HepG2 (cell line): Measurements from ENCODE around the gene DDIAS. TPM values are rescaled to one million over a fixed set of nuclear protein-coding genes. Genes with fewer than 3 reads are reported as not detected.

Source experiments
- ELF1 ChIP-seq: sonication (generic); formaldehyde crosslinking; IDR thresholded peaks from 2 replicates; pipeline ENCODE4 v1.4.0; 2020; ENCODE audit warnings: missing genetic modification reagents
- HCFC1 ChIP-seq: fragments of 150-350 bp; IDR thresholded peaks from 2 replicates; pipeline ENCODE4 v1.6.1; 2014; ENCODE audit warnings: low read depth, low read length
- MIER2 ChIP-seq: IDR thresholded peaks from 2 replicates; pipeline ENCODE4 v1.6.1; 2016; ENCODE audit warnings: missing biosample characterization, missing genetic modification reagents
- NFE2L1 ChIP-seq: sonication (generic); formaldehyde crosslinking; IDR thresholded peaks from 2 replicates; pipeline ENCODE4 v1.4.0; 2020; ENCODE audit warnings: missing genetic modification reagents, mild to moderate bottlenecking, borderline replicate concordance
- NR2F2 ChIP-seq: IDR thresholded peaks from 2 replicates; pipeline ENCODE4 v1.6.1; 2012; ENCODE audit warnings: low read depth, inconsistent platforms, borderline replicate concordance
- TEAD3 ChIP-seq: optimal IDR thresholded peaks from 2 replicates; pipeline ENCODE3; 2016; ENCODE audit warnings: borderline replicate concordance
- ZC3H4 ChIP-seq: sonication (generic); formaldehyde crosslinking; IDR thresholded peaks from 2 replicates; pipeline ENCODE4 v1.4.0; 2020; ENCODE audit warnings: missing genetic modification reagents, borderline replicate concordance
- ZNF17 ChIP-seq: sonication (generic); formaldehyde crosslinking; IDR thresholded peaks from 2 replicates; pipeline ENCODE4 v1.5.0; 2020; ENCODE audit warnings: mild to moderate bottlenecking, missing genetic modification reagents
- ZNF296 ChIP-seq: sonication (generic); formaldehyde crosslinking; conservative IDR thresholded peaks from 2 replicates; pipeline ENCODE4 v1.5.0; 2020; ENCODE audit warnings: mild to moderate bottlenecking, missing genetic modification reagents
- ZNF446 ChIP-seq: sonication (generic); formaldehyde crosslinking; IDR thresholded peaks from 2 replicates; pipeline ENCODE4 v1.5.0; 2020; ENCODE audit warnings: mild to moderate bottlenecking, missing genetic modification reagents
- ZNF660 ChIP-seq: sonication (generic); formaldehyde crosslinking; IDR thresholded peaks from 2 replicates; pipeline ENCODE4 v1.5.1; 2020; ENCODE audit warnings: mild to moderate bottlenecking, low read depth, missing genetic modification reagents, borderline replicate concordance
- polyA plus RNA-seq, 8 experiments: library from polyadenylated mRNA; depleted of rRNA in 3 of 8; stranded (reverse) in 7 of 8; unstranded in 1 of 8; fragments of >200 nt; fragmentation: Illumina TruSeq in 4 of 8; extraction: Trizol in 4 of 8; gene quantifications; 2 replicates each; pipeline versions ENCODE4 v1.2.1 to v1.2.3, GENCODE V29; 2011 to 2016; ENCODE audit warnings: low read depth in 4 of 8, missing spikeins in 1 of 8, mixed read lengths in 1 of 8; ENCODE audit not compliant: insufficient read depth in 1 of 8
- total RNA-seq, 5 experiments: library from RNA; depleted of rRNA; stranded (reverse); fragments of >200 nt; fragmentation: Illumina TruSeq; extraction: Trizol; gene quantifications; 2 replicates each; pipeline ENCODE4 v1.2.3, GENCODE V29; 2016; ENCODE audit warnings: low read depth in 1 of 5
- TF ChIP-seq, protein P1 (sequence below): sonication (generic); formaldehyde crosslinking; IDR thresholded peaks from 2 replicates; pipeline ENCODE4 v1.5.1; 2020; ENCODE audit warnings: missing genetic modification reagents, mild to moderate bottlenecking, borderline replicate concordance
- TF ChIP-seq, protein P2 (sequence below): sonication (generic); formaldehyde crosslinking; IDR thresholded peaks from 2 replicates; pipeline ENCODE4 v1.9.0; 2022; ENCODE audit warnings: low read depth, missing genetic modification reagents
- TF ChIP-seq, protein P3 (sequence below): sonication (generic); formaldehyde crosslinking; IDR thresholded peaks from 2 replicates; pipeline ENCODE4 v1.8.0; 2022; ENCODE audit warnings: low read depth, missing genetic modification reagents
- TF ChIP-seq, protein P4 (sequence below): sonication (generic); formaldehyde crosslinking; IDR thresholded peaks from 2 replicates; pipeline ENCODE4 v1.5.0; 2020; ENCODE audit warnings: mild to moderate bottlenecking, missing genetic modification reagents
- TF ChIP-seq, protein P5 (sequence below): sonication (generic); formaldehyde crosslinking; IDR thresholded peaks from 2 replicates; pipeline ENCODE4 v1.5.1; 2020; ENCODE audit warnings: missing genetic modification reagents, mild to moderate bottlenecking, borderline replicate concordance
- TF ChIP-seq, protein P6 (sequence below): sonication (generic); formaldehyde crosslinking; conservative IDR thresholded peaks from 2 replicates; pipeline ENCODE4 v1.4.0; 2020; ENCODE audit warnings: missing genetic modification reagents

DDIAS gene
- total and polyA plus RNA-seq, 2 of the 13 experiments (the other 11 are each of a cell fraction or from before 2014, with no cell fraction given), result 3.5 to 13.0 TPM

DNA sequence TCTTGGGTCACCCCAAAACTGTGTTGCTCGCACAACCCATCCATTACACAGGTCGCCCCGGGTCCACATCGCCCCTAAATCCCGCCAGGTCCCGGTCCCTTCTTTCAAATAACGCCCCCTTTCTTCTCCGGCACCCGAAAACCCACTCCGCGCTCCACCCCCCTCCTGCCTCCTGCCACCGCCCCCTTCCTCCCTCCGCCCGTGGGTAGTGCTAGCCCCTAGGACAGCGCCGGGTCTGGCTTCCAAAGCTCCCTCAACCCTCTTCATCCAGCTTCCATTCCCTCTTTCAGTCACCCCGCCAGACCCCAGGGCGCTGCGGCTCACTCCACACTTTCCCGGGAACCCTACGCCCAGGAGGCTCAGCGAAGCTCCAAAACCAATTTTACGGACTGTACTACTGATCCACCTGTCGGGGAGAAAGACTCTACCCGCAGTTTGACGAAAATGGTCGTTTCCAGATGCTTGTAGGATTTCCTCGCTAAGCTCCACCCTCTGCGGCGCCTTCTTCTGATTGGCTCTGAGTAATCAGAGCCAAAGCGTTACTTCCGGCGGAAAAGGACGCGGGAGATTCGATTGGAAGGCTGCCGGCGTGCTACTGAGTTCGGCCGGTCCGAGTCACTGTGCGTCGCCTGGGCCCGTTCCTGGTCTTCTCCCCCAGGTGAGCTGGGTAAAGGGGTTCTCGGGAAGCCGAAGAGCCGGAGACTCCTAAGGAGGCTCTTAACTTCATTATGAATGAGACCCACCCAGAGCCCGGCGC, at the start of gene DDIAS (continued):
- TF ChIP-seq, protein P1, sequence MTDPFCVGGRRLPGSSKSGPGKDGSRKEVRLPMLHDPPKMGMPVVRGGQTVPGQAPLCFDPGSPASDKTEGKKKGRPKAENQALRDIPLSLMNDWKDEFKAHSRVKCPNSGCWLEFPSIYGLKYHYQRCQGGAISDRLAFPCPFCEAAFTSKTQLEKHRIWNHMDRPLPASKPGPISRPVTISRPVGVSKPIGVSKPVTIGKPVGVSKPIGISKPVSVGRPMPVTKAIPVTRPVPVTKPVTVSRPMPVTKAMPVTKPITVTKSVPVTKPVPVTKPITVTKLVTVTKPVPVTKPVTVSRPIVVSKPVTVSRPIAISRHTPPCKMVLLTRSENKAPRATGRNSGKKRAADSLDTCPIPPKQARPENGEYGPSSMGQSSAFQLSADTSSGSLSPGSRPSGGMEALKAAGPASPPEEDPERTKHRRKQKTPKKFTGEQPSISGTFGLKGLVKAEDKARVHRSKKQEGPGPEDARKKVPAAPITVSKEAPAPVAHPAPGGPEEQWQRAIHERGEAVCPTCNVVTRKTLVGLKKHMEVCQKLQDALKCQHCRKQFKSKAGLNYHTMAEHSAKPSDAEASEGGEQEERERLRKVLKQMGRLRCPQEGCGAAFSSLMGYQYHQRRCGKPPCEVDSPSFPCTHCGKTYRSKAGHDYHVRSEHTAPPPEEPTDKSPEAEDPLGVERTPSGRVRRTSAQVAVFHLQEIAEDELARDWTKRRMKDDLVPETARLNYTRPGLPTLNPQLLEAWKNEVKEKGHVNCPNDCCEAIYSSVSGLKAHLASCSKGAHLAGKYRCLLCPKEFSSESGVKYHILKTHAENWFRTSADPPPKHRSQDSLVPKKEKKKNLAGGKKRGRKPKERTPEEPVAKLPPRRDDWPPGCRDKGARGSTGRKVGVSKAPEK, result no peak
- no peak for TF ChIP-seq ZNF17
- TF ChIP-seq, protein P2, sequence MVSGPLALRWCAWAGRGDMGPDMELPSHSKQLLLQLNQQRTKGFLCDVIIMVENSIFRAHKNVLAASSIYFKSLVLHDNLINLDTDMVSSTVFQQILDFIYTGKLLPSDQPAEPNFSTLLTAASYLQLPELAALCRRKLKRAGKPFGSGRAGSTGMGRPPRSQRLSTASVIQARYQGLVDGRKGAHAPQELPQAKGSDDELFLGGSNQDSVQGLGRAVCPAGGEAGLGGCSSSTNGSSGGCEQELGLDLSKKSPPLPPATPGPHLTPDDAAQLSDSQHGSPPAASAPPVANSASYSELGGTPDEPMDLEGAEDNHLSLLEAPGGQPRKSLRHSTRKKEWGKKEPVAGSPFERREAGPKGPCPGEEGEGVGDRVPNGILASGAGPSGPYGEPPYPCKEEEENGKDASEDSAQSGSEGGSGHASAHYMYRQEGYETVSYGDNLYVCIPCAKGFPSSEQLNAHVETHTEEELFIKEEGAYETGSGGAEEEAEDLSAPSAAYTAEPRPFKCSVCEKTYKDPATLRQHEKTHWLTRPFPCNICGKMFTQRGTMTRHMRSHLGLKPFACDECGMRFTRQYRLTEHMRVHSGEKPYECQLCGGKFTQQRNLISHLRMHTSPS, result no peak
- TF ChIP-seq NR2F2, result peak; percentile 6; the same call in 1 of the 2 replicates
- TF ChIP-seq HCFC1, result no peak
- no peak for TF ChIP-seq NFE2L1 (CRISPR knock-in tag)
- TF ChIP-seq, protein P3, sequence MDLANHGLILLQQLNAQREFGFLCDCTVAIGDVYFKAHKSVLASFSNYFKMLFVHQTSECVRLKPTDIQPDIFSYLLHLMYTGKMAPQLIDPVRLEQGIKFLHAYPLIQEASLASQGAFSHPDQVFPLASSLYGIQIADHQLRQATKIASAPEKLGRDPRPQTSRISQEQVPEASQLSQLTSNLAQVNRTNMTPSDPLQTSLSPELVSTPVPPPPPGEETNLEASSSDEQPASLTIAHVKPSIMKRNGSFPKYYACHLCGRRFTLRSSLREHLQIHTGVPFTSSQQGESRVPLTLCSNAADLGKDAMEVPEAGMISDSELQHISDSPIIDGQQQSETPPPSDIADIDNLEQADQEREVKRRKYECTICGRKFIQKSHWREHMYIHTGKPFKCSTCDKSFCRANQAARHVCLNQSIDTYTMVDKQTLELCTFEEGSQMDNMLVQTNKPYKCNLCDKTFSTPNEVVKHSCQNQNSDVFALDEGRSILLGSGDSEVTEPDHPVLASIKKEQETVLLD, result 0 out of 2 replicates have a peak, but pooled peaks have one; percentile 42
- TF ChIP-seq ZNF296 (CRISPR knock-in tag), result no peak
- TF ChIP-seq, protein P4, sequence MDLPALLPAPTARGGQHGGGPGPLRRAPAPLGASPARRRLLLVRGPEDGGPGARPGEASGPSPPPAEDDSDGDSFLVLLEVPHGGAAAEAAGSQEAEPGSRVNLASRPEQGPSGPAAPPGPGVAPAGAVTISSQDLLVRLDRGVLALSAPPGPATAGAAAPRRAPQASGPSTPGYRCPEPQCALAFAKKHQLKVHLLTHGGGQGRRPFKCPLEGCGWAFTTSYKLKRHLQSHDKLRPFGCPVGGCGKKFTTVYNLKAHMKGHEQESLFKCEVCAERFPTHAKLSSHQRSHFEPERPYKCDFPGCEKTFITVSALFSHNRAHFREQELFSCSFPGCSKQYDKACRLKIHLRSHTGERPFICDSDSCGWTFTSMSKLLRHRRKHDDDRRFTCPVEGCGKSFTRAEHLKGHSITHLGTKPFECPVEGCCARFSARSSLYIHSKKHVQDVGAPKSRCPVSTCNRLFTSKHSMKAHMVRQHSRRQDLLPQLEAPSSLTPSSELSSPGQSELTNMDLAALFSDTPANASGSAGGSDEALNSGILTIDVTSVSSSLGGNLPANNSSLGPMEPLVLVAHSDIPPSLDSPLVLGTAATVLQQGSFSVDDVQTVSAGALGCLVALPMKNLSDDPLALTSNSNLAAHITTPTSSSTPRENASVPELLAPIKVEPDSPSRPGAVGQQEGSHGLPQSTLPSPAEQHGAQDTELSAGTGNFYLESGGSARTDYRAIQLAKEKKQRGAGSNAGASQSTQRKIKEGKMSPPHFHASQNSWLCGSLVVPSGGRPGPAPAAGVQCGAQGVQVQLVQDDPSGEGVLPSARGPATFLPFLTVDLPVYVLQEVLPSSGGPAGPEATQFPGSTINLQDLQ (CRISPR knock-in tag), result no peak
- TF ChIP-seq, protein P5, sequence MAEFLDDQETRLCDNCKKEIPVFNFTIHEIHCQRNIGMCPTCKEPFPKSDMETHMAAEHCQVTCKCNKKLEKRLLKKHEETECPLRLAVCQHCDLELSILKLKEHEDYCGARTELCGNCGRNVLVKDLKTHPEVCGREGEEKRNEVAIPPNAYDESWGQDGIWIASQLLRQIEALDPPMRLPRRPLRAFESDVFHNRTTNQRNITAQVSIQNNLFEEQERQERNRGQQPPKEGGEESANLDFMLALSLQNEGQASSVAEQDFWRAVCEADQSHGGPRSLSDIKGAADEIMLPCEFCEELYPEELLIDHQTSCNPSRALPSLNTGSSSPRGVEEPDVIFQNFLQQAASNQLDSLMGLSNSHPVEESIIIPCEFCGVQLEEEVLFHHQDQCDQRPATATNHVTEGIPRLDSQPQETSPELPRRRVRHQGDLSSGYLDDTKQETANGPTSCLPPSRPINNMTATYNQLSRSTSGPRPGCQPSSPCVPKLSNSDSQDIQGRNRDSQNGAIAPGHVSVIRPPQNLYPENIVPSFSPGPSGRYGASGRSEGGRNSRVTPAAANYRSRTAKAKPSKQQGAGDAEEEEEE (CRISPR knock-in tag), result no peak
- TF ChIP-seq ZC3H4 (CRISPR knock-in tag), result no peak
- no peak for TF ChIP-seq ZNF446
- no peak for TF ChIP-seq ZNF660 (CRISPR knock-in tag)
- TF ChIP-seq, protein P6, sequence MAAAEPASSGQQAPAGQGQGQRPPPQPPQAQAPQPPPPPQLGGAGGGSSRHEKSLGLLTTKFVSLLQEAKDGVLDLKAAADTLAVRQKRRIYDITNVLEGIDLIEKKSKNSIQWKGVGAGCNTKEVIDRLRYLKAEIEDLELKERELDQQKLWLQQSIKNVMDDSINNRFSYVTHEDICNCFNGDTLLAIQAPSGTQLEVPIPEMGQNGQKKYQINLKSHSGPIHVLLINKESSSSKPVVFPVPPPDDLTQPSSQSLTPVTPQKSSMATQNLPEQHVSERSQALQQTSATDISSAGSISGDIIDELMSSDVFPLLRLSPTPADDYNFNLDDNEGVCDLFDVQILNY (CRISPR knock-in tag), result peak; percentile 97
- TF ChIP-seq TEAD3 (CRISPR knock-in tag), result no peak
- peak; percentile 69 for TF ChIP-seq ELF1 (CRISPR knock-in tag)
- no peak for TF ChIP-seq MIER2 (CRISPR knock-in tag)
